Large intestine (tissue), 3 donors: ENCODE measurements around the gene HK3. TPM values are rescaled to one million over a fixed set of nuclear protein-coding genes. Genes with fewer than 3 reads are reported as not detected.

ENCODE experiments used
- DNase-seq, 2 donors: peaks; one replicate each; pipeline versions ENCODE4 v3.0.0 to v3.0.0-alpha.2; 2013
- H3K27ac ChIP-seq: one replicate; pipeline ENCODE4 v1.5.1; 2013; ENCODE audit warnings: low read length
- H3K27me3 ChIP-seq: 2 replicates; pipeline ENCODE4 v1.6.1; 2013; ENCODE audit warnings: low read length; ENCODE audit not compliant: control insufficient read depth, insufficient read depth
- H3K36me3 ChIP-seq: 2 replicates; pipeline ENCODE4 v1.6.1; 2013; ENCODE audit warnings: low read length; ENCODE audit not compliant: control insufficient read depth, insufficient read depth
- H3K4me1 ChIP-seq: one replicate; pipeline ENCODE4 v1.6.1; 2013; ENCODE audit warnings: low read length; ENCODE audit not compliant: control insufficient read depth, insufficient read depth
- H3K4me3 ChIP-seq: one replicate; pipeline ENCODE4 v1.5.1; 2013; ENCODE audit warnings: low read length
- H3K9me3 ChIP-seq: one replicate; pipeline ENCODE4 v1.6.1; 2013; ENCODE audit warnings: mild to moderate bottlenecking, low read depth, low read length, moderate library complexity; ENCODE audit not compliant: control insufficient read depth
- WGBS: methylation state at CpG from one replicate; pipeline ENCODE4 v1.1.5; 2013; ENCODE audit warnings: low lambda C conversion rate; ENCODE audit not compliant: insufficient coverage; 5-methylcytosine and 5-hydroxymethylcytosine counted together
- polyA plus RNA-seq: library from polyadenylated mRNA; unstranded; fragments of 120-200 nt; gene quantifications from one replicate; pipeline ENCODE4 v1.2.1, GENCODE V29; 2013

HK3 gene
- polyA plus RNA-seq, 1 donor = 0.28 TPM

DNA sequence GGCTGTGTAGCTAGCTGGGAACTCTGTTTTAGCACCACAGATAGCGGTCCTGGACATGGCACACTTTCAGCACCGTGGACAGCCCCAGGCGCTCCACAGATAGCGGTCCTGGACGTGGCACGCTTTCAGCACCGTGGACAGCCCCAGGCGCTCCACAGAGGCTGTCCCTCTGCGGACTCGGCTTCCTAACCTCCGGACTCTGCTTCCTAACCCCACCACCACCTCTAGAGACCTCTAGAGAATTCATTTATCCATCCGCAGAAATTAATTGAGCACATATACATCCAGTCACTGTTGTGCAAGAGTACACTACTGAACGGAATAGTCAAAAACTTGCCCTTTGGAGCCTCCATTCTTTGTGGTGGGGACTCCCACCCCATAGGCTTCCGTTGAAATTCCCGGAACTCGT is 61.4 kb downstream of the HK3 start:
- H3K27ac ChIP-seq = no peak overlapping the region
- WGBS = no CpG with 5 or more reads among the region's 16 CpGs
- H3K4me1 ChIP-seq = no peaks in the 10 kb centered on the region
- H3K9me3 ChIP-seq = no peaks in the 10 kb centered on the region
- H3K27me3 ChIP-seq = no peaks in the 10 kb centered on the region
- no peaks in the 10 kb centered on the region for H3K36me3 ChIP-seq
- DNase-seq = peak; percentile 76 to 78
- no peak overlapping the region for H3K4me3 ChIP-seq

DNA sequence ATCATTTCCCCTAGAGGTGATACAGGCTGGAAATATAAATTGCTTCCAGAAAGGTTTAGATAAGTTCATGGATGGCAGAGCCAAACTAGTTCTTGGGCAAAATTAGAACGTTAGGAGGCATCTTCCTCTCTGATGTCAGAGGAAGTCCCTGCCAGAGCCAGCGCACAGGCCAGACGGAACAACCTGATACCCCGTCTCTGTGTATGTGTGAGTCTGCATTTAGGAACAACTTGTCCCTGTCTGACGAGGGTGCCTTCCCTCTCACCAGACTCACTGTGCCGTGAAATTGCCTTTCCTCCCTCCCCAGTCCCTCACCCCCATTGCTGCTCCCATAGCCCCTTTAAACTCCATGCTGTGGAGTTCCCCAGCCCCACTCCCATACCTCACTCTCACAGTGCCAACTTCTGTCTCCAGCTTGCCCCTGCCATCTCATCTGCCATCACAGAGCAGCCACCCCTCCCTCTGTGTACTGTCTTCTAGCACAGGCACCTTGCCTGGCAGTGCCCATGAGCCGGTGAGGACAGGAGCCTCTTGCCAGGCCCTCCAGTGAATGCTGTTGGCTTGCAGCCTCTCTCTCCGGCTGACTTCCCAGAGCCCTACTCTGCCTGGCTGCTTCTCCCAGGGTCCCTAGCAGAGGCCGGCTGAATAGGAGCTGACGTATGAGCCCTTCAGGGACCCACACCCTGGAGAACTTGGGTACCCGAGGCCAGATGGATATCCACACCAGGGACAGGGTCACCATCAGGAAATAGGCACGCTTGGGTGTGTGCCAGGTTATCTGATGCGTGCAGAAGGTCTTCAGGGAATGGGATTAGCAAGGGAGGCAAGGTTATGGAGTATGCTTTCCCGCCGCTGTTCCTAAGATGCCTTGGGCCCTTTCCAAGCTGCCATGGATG is 62.1 kb downstream of the HK3 start:
- no peaks in the 10 kb centered on the region for H3K9me3 ChIP-seq
- no peaks in the 10 kb centered on the region for H3K4me1 ChIP-seq
- WGBS = no CpG with 5 or more reads among the region's 15 CpGs
- no peak overlapping the region for H3K27ac ChIP-seq
- H3K27me3 ChIP-seq = no peaks in the 10 kb centered on the region
- DNase-seq = no peak
- H3K36me3 ChIP-seq = no peaks in the 10 kb centered on the region
- H3K4me3 ChIP-seq = no peak overlapping the region

DNA sequence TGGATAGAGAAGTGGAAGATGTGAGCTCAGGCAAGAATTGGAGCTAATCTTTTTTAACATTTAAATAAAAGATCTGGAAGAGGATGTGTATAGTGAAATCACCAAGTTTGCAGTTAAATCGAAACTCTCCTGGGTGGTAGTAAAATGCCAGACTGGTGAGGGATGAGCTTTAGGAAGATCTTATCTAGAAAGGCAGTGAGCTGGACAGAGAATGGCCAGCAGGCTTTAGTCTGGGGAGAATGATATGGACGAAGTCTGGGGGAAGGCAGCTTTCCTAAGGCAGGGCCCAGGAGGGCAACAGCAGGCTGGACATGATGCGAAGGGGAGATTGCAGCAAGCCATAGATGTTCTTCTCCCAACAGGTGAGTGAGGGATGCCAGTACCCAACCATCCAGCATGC is 63.2 kb downstream of the HK3 start:
- Histone ChIP-seq H3K4me3 (no peak overlapping the region), H3K4me1 (no peaks in the 10 kb centered on the region), H3K9me3 (no peaks in the 10 kb centered on the region), H3K36me3 (no peaks in the 10 kb centered on the region), H3K27ac (no peak overlapping the region), H3K27me3 (no peaks in the 10 kb centered on the region)
- no peak for DNase-seq
- 80% methylated on average over 1 of the region's 3 CpGs for WGBS

DNA sequence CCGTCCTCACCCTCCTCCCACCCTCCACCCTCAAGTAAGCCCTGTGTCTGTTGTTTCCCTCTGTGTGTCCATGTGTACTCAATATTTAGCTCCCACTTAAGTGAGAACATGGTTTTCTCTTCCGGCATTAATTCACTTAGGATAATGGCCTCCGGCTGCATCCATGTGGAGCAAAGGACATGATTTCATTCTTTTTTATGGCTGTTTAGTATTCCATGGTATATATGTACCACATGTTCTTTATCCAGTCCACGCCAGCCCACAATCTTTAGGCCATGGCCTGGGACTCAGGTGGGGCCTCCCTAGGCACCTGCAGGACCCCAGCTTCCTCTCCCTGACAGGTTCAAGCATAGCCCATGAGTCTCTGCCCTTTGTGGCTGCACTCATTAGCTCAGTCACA is 65.9 kb downstream of the HK3 start:
- Histone ChIP-seq H3K27ac (no peak overlapping the region), H3K27me3 (no peaks in the 10 kb centered on the region), H3K4me1 (no peaks in the 10 kb centered on the region), H3K9me3 (no peaks in the 10 kb centered on the region), H3K4me3 (no peak overlapping the region), H3K36me3 (no peaks in the 10 kb centered on the region)
- no peak for DNase-seq
- no CpG with 5 or more reads among the region's 4 CpGs for WGBS

DNA sequence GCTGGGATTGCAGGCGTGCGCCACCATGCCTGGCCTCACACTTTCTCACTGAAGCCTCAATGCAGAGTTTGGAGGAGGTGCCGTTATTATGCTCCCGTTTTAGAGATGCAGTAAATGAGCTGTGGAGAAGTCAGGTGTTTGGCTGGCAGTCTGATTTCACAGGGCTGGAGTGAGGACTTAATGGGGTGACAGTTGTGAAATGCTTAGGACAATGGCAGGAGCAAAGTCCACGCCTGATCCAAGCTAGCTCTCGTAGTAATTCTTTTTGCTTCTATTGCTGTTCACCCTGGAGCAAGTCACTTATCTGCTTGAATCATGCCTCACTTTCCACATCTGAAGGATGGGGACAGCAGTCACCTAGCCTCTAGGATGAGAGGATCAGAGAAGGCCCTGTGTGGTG is 67.0 kb downstream of the HK3 start:
- WGBS = no CpG with 5 or more reads among the region's 6 CpGs
- H3K27me3 ChIP-seq = no peaks in the 10 kb centered on the region
- no peaks in the 10 kb centered on the region for H3K9me3 ChIP-seq
- H3K4me3 ChIP-seq = no peak overlapping the region
- no peak overlapping the region for H3K27ac ChIP-seq
- no peaks in the 10 kb centered on the region for H3K4me1 ChIP-seq
- DNase-seq = no peak
- H3K36me3 ChIP-seq = no peaks in the 10 kb centered on the region

DNA sequence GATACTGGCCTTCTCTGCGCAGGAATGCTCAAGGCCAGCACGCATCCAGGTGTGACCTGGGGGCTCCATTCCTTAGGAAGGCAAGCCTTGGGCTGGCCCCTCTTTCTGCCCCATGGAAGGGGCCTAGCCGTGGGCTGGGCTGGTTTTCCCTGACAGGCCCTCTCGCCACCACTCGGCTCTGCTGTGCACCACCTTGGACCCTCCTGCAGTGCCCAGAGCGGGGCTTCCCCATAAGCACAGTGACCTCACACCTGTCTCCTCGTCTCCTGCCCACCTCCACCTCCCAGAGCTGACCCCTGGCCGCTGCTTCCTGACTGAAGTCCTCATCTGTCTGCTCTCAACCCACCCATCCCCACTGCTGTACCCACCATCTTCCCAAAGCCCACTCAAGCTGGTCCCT is 67.7 kb downstream of the HK3 start:
- Histone ChIP-seq H3K9me3 (no peaks in the 10 kb centered on the region), H3K36me3 (no peaks in the 10 kb centered on the region), H3K27ac (no peak overlapping the region), H3K4me3 (no peak overlapping the region), H3K27me3 (no peaks in the 10 kb centered on the region), H3K4me1 (no peaks in the 10 kb centered on the region)
- DNase-seq = no peak
- WGBS = no CpG with 5 or more reads among the region's 8 CpGs

DNA sequence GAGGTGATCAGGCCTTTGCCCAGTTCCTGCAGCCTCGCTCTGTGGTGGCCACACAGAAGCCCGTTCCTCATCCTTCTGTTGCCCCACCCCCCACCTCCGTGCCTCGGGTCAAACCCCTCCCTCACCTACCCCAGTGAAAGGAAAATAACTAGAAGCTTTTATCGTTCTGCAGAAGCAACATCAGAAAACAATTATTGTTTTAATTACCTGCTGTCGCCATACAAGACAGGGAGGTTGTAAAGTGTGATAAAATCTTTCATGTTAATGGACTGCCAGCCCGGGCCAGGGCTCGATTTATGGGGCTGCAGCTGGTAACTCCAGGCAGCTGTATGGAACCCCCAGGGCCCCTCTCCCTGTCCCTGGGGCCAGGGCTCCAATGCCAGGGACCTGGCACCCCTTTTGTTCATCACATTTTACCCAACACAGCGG is 68.1 kb downstream of the HK3 start:
- no peaks in the 10 kb centered on the region for H3K4me1 ChIP-seq
- DNase-seq = no peak
- no peaks in the 10 kb centered on the region for H3K9me3 ChIP-seq
- H3K36me3 ChIP-seq = no peaks in the 10 kb centered on the region
- H3K27me3 ChIP-seq = no peaks in the 10 kb centered on the region
- WGBS = no CpG with 5 or more reads among the region's 9 CpGs
- H3K27ac ChIP-seq = no peak overlapping the region
- H3K4me3 ChIP-seq = no peak overlapping the region

Other genes with a start within 250 kb of the HK3 start
- gene UNC5A, start 88.8 kb downstream of the HK3 start, polyA plus RNA-seq = 1.0 TPM
- gene UIMC1, start 107.4 kb upstream of the HK3 start, polyA plus RNA-seq = 31.1 TPM
- gene ZNF346, start 123.3 kb upstream of the HK3 start, polyA plus RNA-seq = 16.9 TPM
- 97.0 TPM for gene FGFR4, start 187.6 kb upstream of the HK3 start, polyA plus RNA-seq
- gene NSD1, start 234.4 kb upstream of the HK3 start, polyA plus RNA-seq = 27.2 TPM